ENCODE data around the gene LOXL1. TPM values are rescaled to one million over a fixed set of nuclear protein-coding genes. Genes with fewer than 3 reads are reported as not detected.

Gene LOXL1
- total RNA-seq, 4 donors from 2014 or later, result 1.8 to 8.3 (median 5.4) TPM

DNA sequence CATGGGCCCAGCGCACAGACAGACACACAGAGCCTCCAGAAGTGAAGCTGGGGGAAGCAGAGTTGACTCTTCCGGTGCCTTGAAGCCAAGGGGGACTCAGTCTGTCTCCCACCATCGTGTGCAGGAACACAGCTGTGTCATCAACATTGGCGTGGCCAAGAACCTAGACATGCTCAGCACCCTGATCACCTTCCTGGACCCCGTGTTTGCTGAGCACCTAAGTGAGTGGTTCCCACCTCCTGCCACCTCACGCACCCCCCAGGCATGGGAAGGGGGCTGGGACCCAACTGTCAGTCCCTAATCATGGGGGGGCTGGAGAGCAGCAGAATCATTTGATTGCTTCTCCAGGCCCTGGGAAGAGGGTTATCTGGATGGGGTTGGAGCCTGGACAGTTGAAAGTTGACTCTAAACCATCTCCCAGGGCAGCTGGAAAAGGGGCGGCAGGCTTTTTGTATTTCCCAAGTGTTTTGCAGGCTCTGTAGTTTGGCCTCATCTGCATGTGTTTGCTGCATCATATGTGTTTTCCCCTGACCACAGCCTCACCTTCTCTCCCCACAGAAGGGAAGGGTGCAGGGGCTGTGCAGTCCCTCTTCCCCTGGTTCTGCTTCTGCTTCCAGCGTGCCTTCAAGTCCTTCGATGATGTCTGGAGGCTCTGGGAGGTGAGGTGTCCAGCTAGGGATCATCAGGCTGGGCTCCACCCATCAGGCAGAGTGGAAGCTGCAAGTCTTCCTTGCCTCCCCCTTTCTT is 40.1 kb upstream of the LOXL1 start:
- Histone ChIP-seq H3K9me3 (no peaks in the 10 kb centered on the region), H3K36me3 (no peaks in the 10 kb centered on the region), H3K4me3 (no peak overlapping the region), H3K27ac (no peak overlapping the region), H3K27me3 (no peaks in the 10 kb centered on the region), H3K4me1 (no peaks in the 10 kb centered on the region)
- TF ChIP-seq POLR2A (IDR thresholded peaks at IDR 0.05), result no peak
- no peak for TF ChIP-seq CTCF (IDR thresholded peaks at IDR 0.05)
- peak in 1 of 3 donors; percentile 22 for DNase-seq

DNA sequence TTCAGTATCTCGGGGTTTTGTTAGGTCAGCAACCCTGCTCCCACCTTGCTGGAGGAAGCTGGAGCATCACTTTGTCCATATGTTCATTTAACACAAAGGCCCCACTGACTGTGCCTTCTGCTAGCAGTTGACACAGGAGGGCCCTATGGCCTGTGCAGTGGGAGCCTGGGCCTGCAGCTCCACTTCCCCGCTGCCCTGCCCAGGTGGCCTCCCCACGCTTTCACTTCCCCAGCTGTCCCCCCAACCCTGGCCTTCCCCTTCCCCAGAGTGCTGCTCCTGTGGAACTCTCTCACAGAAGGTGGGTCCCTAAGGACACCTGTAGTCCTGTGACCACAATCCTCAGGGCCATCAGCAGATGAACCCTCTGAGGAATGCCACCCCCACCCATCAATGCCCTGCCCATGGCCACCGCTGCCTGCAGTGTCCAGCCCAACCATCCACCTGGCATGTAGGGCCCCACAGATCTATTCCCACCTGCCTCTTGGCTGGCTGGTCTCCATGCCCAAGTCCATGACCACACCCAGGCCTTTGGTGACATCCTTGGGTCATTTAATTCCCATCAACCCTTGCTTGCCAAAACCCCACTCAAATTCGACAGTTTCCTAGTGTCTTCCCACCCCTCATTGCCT is 39.4 kb upstream of the LOXL1 start:
- Histone ChIP-seq H3K4me1 (no peaks in the 10 kb centered on the region), H3K27ac (no peak overlapping the region), H3K27me3 (no peaks in the 10 kb centered on the region), H3K36me3 (no peaks in the 10 kb centered on the region), H3K4me3 (no peak overlapping the region), H3K9me3 (no peaks in the 10 kb centered on the region)
- TF ChIP-seq CTCF (IDR thresholded peaks at IDR 0.05) (no peak), POLR2A (IDR thresholded peaks at IDR 0.05) (no peak)
- no peak for DNase-seq

DNA sequence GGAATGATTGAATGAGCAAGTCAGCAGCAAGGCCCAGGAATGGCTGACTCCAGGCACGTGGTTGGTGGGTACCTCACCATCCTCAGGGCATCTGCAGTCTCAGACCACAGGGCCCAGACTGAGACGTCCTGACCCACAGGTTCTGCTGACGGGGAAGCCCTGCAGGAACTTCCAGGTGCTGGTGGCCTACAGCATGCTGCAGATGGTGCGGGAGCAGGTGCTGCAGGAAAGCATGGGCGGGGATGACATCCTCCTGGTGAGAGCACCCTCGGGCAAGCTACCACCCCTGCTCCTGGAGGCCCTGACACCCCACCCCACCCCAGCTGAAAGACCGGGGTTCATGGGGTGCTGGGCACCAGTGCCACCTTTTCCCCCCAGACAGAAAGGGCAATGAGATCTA is 38.8 kb upstream of the LOXL1 start:
- H3K36me3 ChIP-seq, result no peaks in the 10 kb centered on the region
- H3K4me1 ChIP-seq, result no peaks in the 10 kb centered on the region
- TF ChIP-seq POLR2A (IDR thresholded peaks at IDR 0.05) (no peak), CTCF (IDR thresholded peaks at IDR 0.05) (no peak)
- no peak for DNase-seq
- H3K9me3 ChIP-seq, result no peaks in the 10 kb centered on the region
- no peak overlapping the region for H3K4me3 ChIP-seq
- no peaks in the 10 kb centered on the region for H3K27me3 ChIP-seq
- H3K27ac ChIP-seq, result no peak overlapping the region

GRCh38 chr15:73888224-73889041 is 37.8 kb upstream of the LOXL1 start:
- no peak overlapping the region for H3K27ac ChIP-seq
- H3K36me3 ChIP-seq, result no peaks in the 10 kb centered on the region
- no peaks in the 10 kb centered on the region for H3K9me3 ChIP-seq
- no peak for DNase-seq
- no peak overlapping the region for H3K4me3 ChIP-seq
- TF ChIP-seq POLR2A (IDR thresholded peaks at IDR 0.05) (no peak), CTCF (IDR thresholded peaks at IDR 0.05) (no peak)
- no peaks in the 10 kb centered on the region for H3K4me1 ChIP-seq
- no peaks in the 10 kb centered on the region for H3K27me3 ChIP-seq

- Histone ChIP-seq H3K27ac (no peak overlapping the region), H3K36me3 (no peaks in the 10 kb centered on the region), H3K4me1 (no peaks in the 10 kb centered on the region), H3K27me3 (no peaks in the 10 kb centered on the region), H3K9me3 (no peaks in the 10 kb centered on the region), H3K4me3 (no peak overlapping the region)
- no peak for DNase-seq
- TF ChIP-seq POLR2A (IDR thresholded peaks at IDR 0.05) (no peak), CTCF (IDR thresholded peaks at IDR 0.05) (no peak)
Observed at GRCh38 chr15:73889053-73889761, 37.1 kb upstream of the LOXL1 start.

Measured in Peyer's patch (tissue), 4 donors.